Nephron progenitor cell (in vitro differentiated cells): Measurements from ENCODE around the gene SDF4.
"Not testable (repeated sequence)": the region's sequence is repeated elsewhere in the genome, so short reads cannot be mapped to it uniquely, and the experiment has no call there.

Experiments
- DNase-seq: peaks from one replicate; pipeline ENCODE4 v3.0.0; 2021
- H3K27ac Mint-ChIP-seq: 2 replicates; pipeline ENCODE4 v1.8.0; 2021; ENCODE audit warnings: mild to moderate bottlenecking, moderate library complexity, mixed read lengths
- H3K27me3 Mint-ChIP-seq: 2 replicates; pipeline ENCODE4 v1.8.0; 2021; ENCODE audit warnings: mild to moderate bottlenecking, low read depth, mixed read lengths; ENCODE audit not compliant: poor library complexity
- H3K36me3 Mint-ChIP-seq: 2 replicates; pipeline ENCODE4 v1.8.0; 2021; ENCODE audit warnings: low read depth, mixed read lengths
- H3K4me1 Mint-ChIP-seq: 2 replicates; pipeline ENCODE4 v1.8.0; 2021; ENCODE audit warnings: mixed read lengths
- H3K4me3 Mint-ChIP-seq: 2 replicates; pipeline ENCODE4 v1.8.0; 2021; ENCODE audit warnings: mild to moderate bottlenecking, moderate library complexity, mixed read lengths
- H3K9me3 Mint-ChIP-seq: 2 replicates; pipeline ENCODE4 v1.8.0; 2021; ENCODE audit warnings: mild to moderate bottlenecking, moderate library complexity, mixed read lengths
- TF ChIP-seq, protein P1 (sequence below): fragments of 200-600 bp; sonication (generic); IDR thresholded peaks from 2 replicates; pipeline ENCODE4 v1.5.0; 2021; ENCODE audit warnings: antibody characterized with exemption

The SDF4 gene

DNA sequence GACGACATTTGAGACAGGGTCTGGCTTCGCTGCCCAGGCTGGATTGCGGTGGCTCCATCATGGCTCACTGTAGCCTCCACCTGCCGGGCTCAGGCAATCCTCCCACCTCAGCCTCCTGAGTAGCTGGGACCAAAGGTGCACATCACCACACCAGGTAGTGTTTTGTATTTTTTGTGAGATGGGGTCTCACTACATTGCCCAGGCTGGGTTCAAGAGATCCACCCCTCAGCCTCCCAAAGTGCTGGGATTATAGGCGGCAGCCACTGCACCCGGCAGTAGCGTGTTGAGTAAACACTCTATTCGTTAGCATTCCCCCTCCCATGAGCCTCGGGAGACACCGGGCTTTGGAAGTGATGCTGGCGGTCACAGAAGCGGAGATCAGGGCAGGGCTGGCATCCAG lies 21.5 kb upstream of the SDF4 start:
- DNase-seq, result no peak
- peaks cover 37% of the 10 kb centered on the region for H3K36me3 Mint-ChIP-seq
- H3K4me3 Mint-ChIP-seq, result no peak overlapping the region
- H3K27me3 Mint-ChIP-seq, result peaks cover 3% of the 10 kb centered on the region
- peaks cover 18% of the 10 kb centered on the region for H3K4me1 Mint-ChIP-seq
- TF ChIP-seq, protein P1, sequence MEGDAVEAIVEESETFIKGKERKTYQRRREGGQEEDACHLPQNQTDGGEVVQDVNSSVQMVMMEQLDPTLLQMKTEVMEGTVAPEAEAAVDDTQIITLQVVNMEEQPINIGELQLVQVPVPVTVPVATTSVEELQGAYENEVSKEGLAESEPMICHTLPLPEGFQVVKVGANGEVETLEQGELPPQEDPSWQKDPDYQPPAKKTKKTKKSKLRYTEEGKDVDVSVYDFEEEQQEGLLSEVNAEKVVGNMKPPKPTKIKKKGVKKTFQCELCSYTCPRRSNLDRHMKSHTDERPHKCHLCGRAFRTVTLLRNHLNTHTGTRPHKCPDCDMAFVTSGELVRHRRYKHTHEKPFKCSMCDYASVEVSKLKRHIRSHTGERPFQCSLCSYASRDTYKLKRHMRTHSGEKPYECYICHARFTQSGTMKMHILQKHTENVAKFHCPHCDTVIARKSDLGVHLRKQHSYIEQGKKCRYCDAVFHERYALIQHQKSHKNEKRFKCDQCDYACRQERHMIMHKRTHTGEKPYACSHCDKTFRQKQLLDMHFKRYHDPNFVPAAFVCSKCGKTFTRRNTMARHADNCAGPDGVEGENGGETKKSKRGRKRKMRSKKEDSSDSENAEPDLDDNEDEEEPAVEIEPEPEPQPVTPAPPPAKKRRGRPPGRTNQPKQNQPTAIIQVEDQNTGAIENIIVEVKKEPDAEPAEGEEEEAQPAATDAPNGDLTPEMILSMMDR, result no peak
- no peaks in the 10 kb centered on the region for H3K9me3 Mint-ChIP-seq
- no peak overlapping the region for H3K27ac Mint-ChIP-seq

- H3K27ac Mint-ChIP-seq, result peak overlapping the region; percentile 32
Observed at GRCh38 chr1:1250786-1251284, 19.0 kb upstream of the SDF4 start.

DNA sequence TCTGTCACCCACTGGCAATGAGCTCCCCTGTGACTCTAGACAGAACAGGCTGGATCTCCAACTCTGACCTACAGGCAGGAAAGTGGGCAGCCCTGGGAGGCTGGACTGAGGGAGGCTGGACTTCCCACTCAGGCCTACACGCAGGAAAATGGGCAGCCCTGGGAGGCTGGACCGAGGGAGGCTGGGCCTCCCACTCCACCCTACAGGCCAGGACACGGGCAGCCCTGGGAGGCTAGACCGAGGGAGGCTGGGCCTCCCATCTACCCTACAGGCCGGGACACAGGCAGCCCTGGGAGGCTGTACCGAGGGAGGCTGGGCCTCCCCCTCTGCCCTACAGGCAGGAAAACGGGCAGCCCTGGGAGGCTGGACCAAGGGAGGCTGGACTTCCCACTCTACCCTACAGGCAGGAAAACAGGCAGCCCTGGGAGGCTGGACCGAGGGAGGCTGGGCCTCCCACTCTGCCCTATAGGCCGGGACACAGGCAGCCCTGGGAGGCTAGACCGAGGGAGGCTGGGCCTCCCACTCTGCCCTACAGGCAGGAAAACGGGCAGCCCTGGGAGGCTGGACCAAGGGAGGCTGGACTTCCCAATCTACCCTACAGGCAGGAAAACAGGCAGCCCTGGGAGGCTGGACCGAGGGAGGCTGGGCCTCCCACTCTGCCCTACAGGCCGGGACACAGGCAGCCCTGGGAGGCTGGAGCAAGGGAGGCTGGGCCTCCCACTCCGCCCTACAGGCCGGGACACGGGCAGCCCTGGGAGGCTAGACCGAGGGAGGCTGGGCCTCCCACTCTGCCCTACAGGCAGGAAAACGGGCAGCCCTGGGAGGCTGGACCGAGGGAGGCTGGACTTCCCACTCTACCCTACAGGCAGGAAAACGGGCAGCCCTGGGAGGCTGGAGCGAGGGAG lies 16.5 kb upstream of the SDF4 start:
- not testable (repeated sequence) for H3K4me3 Mint-ChIP-seq

More at GRCh38 chr1:1250786-1251284, 19.0 kb upstream of the SDF4 start:
- H3K9me3 Mint-ChIP-seq, result no peaks in the 10 kb centered on the region
- TF ChIP-seq, protein P1, result no peak
- peaks cover 13% of the 10 kb centered on the region for H3K4me1 Mint-ChIP-seq
- DNase-seq, result no peak
- peaks cover 19% of the 10 kb centered on the region for H3K36me3 Mint-ChIP-seq
- peaks cover 15% of the 10 kb centered on the region for H3K27me3 Mint-ChIP-seq
- no peak overlapping the region for H3K4me3 Mint-ChIP-seq

DNA sequence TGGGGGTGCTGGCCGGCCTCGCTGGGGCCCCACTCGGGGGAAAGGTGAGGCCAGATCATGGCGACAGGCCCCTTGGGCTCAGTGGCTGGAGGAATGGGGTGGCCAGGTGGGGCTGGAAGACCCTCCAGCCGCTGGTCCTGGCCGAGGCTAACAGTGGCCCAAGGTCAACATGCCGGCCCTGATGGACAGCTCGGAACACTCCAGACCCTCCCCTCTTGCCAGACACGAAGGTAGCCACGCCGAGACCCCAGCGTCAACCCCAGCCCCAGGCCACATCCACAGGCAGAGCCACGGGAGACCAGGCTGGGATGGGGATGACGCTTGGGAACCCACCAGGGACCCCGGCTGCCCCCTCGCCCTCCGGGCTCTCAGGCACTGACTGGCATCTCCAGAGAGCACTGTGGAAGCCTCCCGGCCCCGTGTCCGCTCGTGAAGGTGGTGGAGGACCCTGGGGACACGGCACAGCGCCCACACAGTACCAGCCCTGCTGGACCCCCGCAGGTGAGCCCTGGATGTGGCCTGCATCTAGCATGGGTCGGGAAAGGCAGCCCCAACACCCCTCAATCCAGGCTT lies 15.6 kb upstream of the SDF4 start:
- TF ChIP-seq, protein P1, result no peak

More for the DNA sequence above, 16.5 kb upstream of the SDF4 start:
- not testable (repeated sequence) for DNase-seq, H3K9me3 Mint-ChIP-seq, H3K36me3 Mint-ChIP-seq, H3K27ac Mint-ChIP-seq
- peaks cover 13% of the 10 kb centered on the region for H3K4me1 Mint-ChIP-seq
- H3K27me3 Mint-ChIP-seq, result peaks cover 16% of the 10 kb centered on the region

GRCh38 chr1:1246577-1247340 lies 15.0 kb upstream of the SDF4 start, which contains the start of gene C1QTNF12:
Gene C1QTNF12 (minus strand): TSS chr1:1246722. CDS start chr1:1246690, 32 bp downstream.
- Mint-ChIP-seq H3K27me3 (peaks cover 16% of the 10 kb centered on the region), H3K27ac (no peak within 1 kb of the TSS), H3K9me3 (no peaks in the 10 kb centered on the region), H3K4me1 (peaks cover 5% of the 10 kb centered on the region), H3K4me3 (no peak within 1 kb of the TSS), H3K36me3 (no peaks in the 10 kb centered on the region)
- TF ChIP-seq, protein P1, result no peak
- DNase-seq, result peak; percentile 54

More for the DNA sequence above, 15.6 kb upstream of the SDF4 start:
- no peaks in the 10 kb centered on the region for H3K9me3 Mint-ChIP-seq
- no peak overlapping the region for H3K27ac Mint-ChIP-seq
- peaks cover under 1% of the 10 kb centered on the region for H3K36me3 Mint-ChIP-seq
- H3K27me3 Mint-ChIP-seq, result peaks cover 16% of the 10 kb centered on the region
- H3K4me3 Mint-ChIP-seq, result no peak overlapping the region
- DNase-seq, result no peak
- peaks cover 5% of the 10 kb centered on the region for H3K4me1 Mint-ChIP-seq
